Measurements from ENCODE around the gene ITPKA. TPM values are rescaled to one million over a fixed set of nuclear protein-coding genes. Genes with fewer than 3 reads are reported as not detected.

The ITPKA gene
- total RNA-seq, 4 donors from 2014 or later, result 0.83 to 1.5 TPM; not detected in 2

DNA sequence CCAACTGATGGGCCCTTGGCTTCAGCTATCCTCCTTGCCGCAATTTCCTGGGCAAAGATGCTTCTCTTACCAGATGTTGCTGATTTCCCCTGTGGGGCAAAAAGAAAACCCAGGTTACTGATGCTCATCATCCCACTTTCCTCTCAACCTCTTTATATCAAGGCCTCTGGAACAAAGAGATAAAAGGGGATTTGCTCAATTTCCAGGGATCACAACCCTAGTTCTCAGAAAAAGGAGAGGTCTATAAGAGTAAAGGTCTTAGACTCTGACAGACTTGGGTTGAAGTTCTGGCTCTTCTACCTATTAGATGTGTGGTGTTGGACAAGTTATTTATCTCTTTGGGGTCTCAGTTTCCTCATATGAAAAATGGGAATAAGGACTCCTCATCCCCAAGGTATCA lies 41.9 kb downstream of the ITPKA start:
- H3K27me3 ChIP-seq, result no peaks in the 10 kb centered on the region
- no peak for DNase-seq
- intact Hi-C loops (cut with DNase I), result no loop called here
- WGBS, 2 donors, result 92 to 100% methylated on average over 1 of the region's 1 CpG
- peaks cover 7 to 27% of the 10 kb centered on the region in 2 donors for H3K36me3 ChIP-seq
- no peak overlapping the region for H3K27ac ChIP-seq
- no peak for TF ChIP-seq POLR2A (IDR thresholded peaks at IDR 0.05)
- TF ChIP-seq, protein P1, sequence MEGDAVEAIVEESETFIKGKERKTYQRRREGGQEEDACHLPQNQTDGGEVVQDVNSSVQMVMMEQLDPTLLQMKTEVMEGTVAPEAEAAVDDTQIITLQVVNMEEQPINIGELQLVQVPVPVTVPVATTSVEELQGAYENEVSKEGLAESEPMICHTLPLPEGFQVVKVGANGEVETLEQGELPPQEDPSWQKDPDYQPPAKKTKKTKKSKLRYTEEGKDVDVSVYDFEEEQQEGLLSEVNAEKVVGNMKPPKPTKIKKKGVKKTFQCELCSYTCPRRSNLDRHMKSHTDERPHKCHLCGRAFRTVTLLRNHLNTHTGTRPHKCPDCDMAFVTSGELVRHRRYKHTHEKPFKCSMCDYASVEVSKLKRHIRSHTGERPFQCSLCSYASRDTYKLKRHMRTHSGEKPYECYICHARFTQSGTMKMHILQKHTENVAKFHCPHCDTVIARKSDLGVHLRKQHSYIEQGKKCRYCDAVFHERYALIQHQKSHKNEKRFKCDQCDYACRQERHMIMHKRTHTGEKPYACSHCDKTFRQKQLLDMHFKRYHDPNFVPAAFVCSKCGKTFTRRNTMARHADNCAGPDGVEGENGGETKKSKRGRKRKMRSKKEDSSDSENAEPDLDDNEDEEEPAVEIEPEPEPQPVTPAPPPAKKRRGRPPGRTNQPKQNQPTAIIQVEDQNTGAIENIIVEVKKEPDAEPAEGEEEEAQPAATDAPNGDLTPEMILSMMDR (IDR thresholded peaks at IDR 0.05), result no peak
- no peaks in the 10 kb centered on the region for H3K4me1 ChIP-seq
- no peaks in the 10 kb centered on the region for H3K9me3 ChIP-seq
- no peak overlapping the region for H3K4me3 ChIP-seq (replicated peaks in 1 of 3)

DNA sequence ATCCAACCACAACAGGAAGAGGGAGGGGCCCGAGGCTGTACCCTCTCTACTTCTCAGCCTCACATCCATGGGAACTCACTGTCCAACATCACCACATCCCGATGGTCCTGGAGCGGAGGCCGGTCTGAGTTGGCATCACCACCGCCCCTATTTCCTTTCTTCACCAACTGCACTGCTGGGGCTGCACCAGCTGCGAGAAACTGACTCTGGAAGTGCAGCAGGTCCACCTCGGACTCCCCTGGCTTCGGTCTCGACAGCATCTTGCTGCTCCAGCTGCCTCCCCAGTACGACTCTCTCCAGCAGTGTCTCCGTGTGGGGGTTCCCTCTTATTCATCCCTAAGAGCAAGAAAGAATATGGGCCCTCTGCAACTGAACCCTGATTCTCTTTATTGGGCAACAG lies 43.2 kb downstream of the ITPKA start:
- no peaks in the 10 kb centered on the region for H3K27me3 ChIP-seq
- intact Hi-C loops (cut with DNase I), result no loop called here
- no peaks in the 10 kb centered on the region for H3K9me3 ChIP-seq

DNA sequence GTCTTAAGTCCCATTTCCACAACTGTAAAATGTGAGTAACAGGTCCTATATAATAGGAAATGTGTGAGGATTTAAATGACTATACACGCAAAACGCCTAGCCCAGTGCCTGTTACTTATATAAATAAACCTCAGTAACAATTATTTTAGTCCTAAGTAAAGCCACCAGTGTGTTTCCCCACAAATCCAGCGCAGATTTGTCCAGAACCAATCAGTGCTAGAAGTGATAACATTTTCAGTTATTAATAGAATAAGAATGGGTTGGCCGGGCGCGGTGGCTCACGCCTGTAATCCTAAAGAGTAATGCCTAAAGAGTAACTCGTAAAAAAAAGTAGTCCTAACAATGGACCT lies 49.8 kb downstream of the ITPKA start:
- no peak for TF ChIP-seq POLR2A (IDR thresholded peaks at IDR 0.05)
- TF ChIP-seq, protein P1 (IDR thresholded peaks at IDR 0.05), result no peak
- Histone ChIP-seq H3K36me3 (no peaks in the 10 kb centered on the region), H3K9me3 (no peaks in the 10 kb centered on the region), H3K4me3 (replicated peaks in 1 of 3) (peak overlapping the region; percentile 36 to 92 (median 45)), H3K27ac (peak overlapping the region in 2 of 3 donors; percentile 13 to 79), H3K27me3 (no peaks in the 10 kb centered on the region), H3K4me1 (peaks cover 4 to 5% of the 10 kb centered on the region in 2 donors)
- intact Hi-C loops (cut with DNase I), result no loop called here
- no peak for DNase-seq
- WGBS, 2 donors, result 7 to 12% methylated on average over 8 of the region's 8 CpGs

More for the DNA sequence above, 43.2 kb downstream of the ITPKA start:
- TF ChIP-seq, protein P1 (IDR thresholded peaks at IDR 0.05), result no peak
- no peak for TF ChIP-seq POLR2A (IDR thresholded peaks at IDR 0.05)
- WGBS, 2 donors, result 95 to 98% methylated on average over 11 of the region's 11 CpGs
- H3K4me3 ChIP-seq (replicated peaks in 1 of 3), result no peak overlapping the region
- no peaks in the 10 kb centered on the region for H3K4me1 ChIP-seq
- no peak overlapping the region for H3K27ac ChIP-seq
- DNase-seq, result no peak
- H3K36me3 ChIP-seq, result peaks cover 7 to 27% of the 10 kb centered on the region in 2 donors

DNA sequence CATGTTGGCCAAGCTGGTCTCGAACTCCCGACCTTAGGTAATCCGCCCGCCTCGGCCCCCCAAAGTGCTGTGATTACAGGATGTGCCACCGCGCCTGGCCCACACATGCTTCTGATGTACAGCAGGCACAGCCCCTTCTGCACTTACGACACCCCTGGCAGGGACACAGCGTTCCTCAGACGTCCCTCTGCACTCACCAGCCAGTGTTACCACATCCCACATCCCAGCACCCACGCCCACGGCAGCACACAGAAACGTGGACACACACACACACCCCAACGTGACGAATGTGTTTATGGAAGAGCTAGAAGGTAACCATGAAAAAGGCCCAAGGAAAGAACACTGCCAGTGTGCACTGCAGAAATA lies 51.0 kb downstream of the ITPKA start:
- intact Hi-C loops (cut with DNase I), result no loop called here
- no peak for TF ChIP-seq POLR2A (IDR thresholded peaks at IDR 0.05)
- TF ChIP-seq, protein P1 (IDR thresholded peaks at IDR 0.05), result no peak
- Histone ChIP-seq H3K4me3 (replicated peaks in 1 of 3) (no peak overlapping the region), H3K27me3 (no peaks in the 10 kb centered on the region), H3K27ac (no peak overlapping the region), H3K9me3 (no peaks in the 10 kb centered on the region), H3K36me3 (no peaks in the 10 kb centered on the region), H3K4me1 (peaks cover 4 to 5% of the 10 kb centered on the region in 2 donors)
- DNase-seq, result peak in 1 of 2 donors; percentile 9
- 78 to 87% methylated on average over 6 to 15 of the region's 15 CpGs for WGBS, 2 donors

DNA sequence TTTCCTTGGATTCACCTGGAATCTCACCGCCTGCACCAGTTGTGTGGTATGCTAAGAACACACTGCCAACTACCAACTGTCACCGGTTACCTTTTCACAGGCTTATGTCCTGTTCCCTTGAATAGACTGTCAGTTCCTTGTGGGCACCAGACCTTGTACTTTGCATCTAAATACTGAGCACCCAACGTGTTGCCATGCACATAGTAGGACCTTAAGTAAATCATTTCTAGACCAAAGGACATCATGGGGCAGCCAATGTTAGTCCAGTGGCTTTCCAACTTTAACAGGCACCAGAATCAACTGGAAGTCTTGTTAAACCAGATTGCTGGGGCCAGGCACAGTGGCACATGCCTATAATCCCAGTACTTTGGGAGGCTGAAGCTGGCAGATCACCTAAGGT lies 51.5 kb downstream of the ITPKA start:
- Histone ChIP-seq H3K4me3 (replicated peaks in 1 of 3) (no peak overlapping the region), H3K36me3 (no peaks in the 10 kb centered on the region), H3K27me3 (no peaks in the 10 kb centered on the region), H3K27ac (no peak overlapping the region), H3K4me1 (peaks cover 4 to 5% of the 10 kb centered on the region in 2 donors), H3K9me3 (no peaks in the 10 kb centered on the region)
- WGBS, 2 donors, result 90 to 92% methylated on average over 3 of the region's 3 CpGs
- TF ChIP-seq, protein P1 (IDR thresholded peaks at IDR 0.05), result no peak
- no peak for TF ChIP-seq POLR2A (IDR thresholded peaks at IDR 0.05)
- intact Hi-C loops (cut with DNase I), result no loop called here
- DNase-seq, result no peak

All from thyroid gland (tissue), 4 donors.